Ascending aorta (tissue), 2 donors: Measurements from ENCODE around the gene SCML1. TPM values are rescaled to one million over a fixed set of nuclear protein-coding genes. Genes with fewer than 3 reads are reported as not detected.

Experiments
- DNase-seq, 2 donors: peaks; one replicate each; pipeline ENCODE4 v3.0.0-alpha.2; 2019; ENCODE audit warnings: low spot score in 2 of 2
- H3K27ac ChIP-seq, 2 donors: fragments of 200-600 bp; sonication (generic); one replicate each; pipeline ENCODE4 v1.5.1; 2016 to 2017; ENCODE audit warnings: mild to moderate bottlenecking in 1 of 2
- H3K27me3 ChIP-seq: fragments of 200-600 bp; sonication (generic); one replicate; pipeline ENCODE4 v1.5.1; 2017
- H3K36me3 ChIP-seq, 2 donors: fragments of 200-600 bp; sonication (generic); one replicate each; pipeline ENCODE4 v1.5.1; 2016
- H3K4me1 ChIP-seq, 2 donors: fragments of 200-600 bp; sonication (generic); one replicate each; pipeline ENCODE4 v1.5.1; 2016 to 2017; ENCODE audit warnings: mild to moderate bottlenecking in 1 of 2
- H3K4me3 ChIP-seq, 2 donors: fragments of 200-600 bp; sonication (generic); one replicate each; pipeline ENCODE4 v1.5.1; 2016 to 2017; ENCODE audit warnings: mild to moderate bottlenecking in 1 of 2
- H3K9me3 ChIP-seq, 2 donors: fragments of 200-600 bp; sonication (generic); one replicate each; pipeline ENCODE4 v1.5.1; 2016
- CTCF ChIP-seq, 3 experiments: fragments of 200-600 bp in 2 of 3; fragments of 450-650 bp in 1 of 3; sonication (generic) in 2 of 3; IDR thresholded peaks; one replicate each; pipeline ENCODE4 v1.5.1; 2016 to 2019; ENCODE audit warnings: antibody characterized with exemption in 3 of 3, mild to moderate bottlenecking in 1 of 3, moderate library complexity in 1 of 3
- intact Hi-C: fragments of 100-400 bp; cut with DNase I; formaldehyde crosslinking; loops from one replicate; pipeline ENCODE4 v1.15.1; 2023
- total RNA-seq: library from RNA; depleted of rRNA; stranded (reverse); fragments of >200 nt; gene quantifications from one replicate; pipeline ENCODE4 v1.1.0, GENCODE V29; 2016

Gene SCML1
- total RNA-seq, 1 donor from 2014 or later, result 5.7 TPM

- intact Hi-C loops, result no loop called here
- Histone ChIP-seq H3K4me3 (no peak overlapping the region), H3K9me3 (no peaks in the 10 kb centered on the region), H3K27me3 (no peaks in the 10 kb centered on the region), H3K4me1 (no peaks in the 10 kb centered on the region), H3K36me3 (peaks cover 0 to 9% of the 10 kb centered on the region in 2 donors), H3K27ac (no peak overlapping the region)
- no peak for DNase-seq
- no peak for TF ChIP-seq CTCF (IDR thresholded peaks at IDR 0.05)
Measured at GRCh38 chrX:17747692-17748091, 10.4 kb downstream of the SCML1 start.

- intact Hi-C loops, result no loop called here
Measured at GRCh38 chrX:17748684-17749083, 11.4 kb downstream of the SCML1 start.

GRCh38 chrX:17750436-17750835, 13.1 kb downstream of the SCML1 start:
- no peak for DNase-seq
- Histone ChIP-seq H3K36me3 (peaks cover 0 to 9% of the 10 kb centered on the region in 2 donors), H3K4me1 (no peaks in the 10 kb centered on the region), H3K27me3 (no peaks in the 10 kb centered on the region), H3K9me3 (no peaks in the 10 kb centered on the region), H3K4me3 (no peak overlapping the region), H3K27ac (no peak overlapping the region)
- no peak for TF ChIP-seq CTCF (IDR thresholded peaks at IDR 0.05)
- intact Hi-C loops, result no loop called here

More at GRCh38 chrX:17748684-17749083, 11.4 kb downstream of the SCML1 start:
- Histone ChIP-seq H3K36me3 (peaks cover 0 to 9% of the 10 kb centered on the region in 2 donors), H3K9me3 (no peaks in the 10 kb centered on the region), H3K27ac (no peak overlapping the region), H3K27me3 (no peaks in the 10 kb centered on the region), H3K4me1 (no peaks in the 10 kb centered on the region), H3K4me3 (no peak overlapping the region)
- DNase-seq, result no peak
- TF ChIP-seq CTCF (IDR thresholded peaks at IDR 0.05), result no peak

GRCh38 chrX:17758382-17758781, 21.1 kb downstream of the SCML1 start:
- no peak overlapping the region for H3K27ac ChIP-seq
- H3K4me3 ChIP-seq, result no peak overlapping the region
- intact Hi-C loops, result no loop called here
- no peaks in the 10 kb centered on the region for H3K4me1 ChIP-seq
- no peaks in the 10 kb centered on the region for H3K9me3 ChIP-seq
- no peaks in the 10 kb centered on the region for H3K27me3 ChIP-seq
- H3K36me3 ChIP-seq, result no peaks in the 10 kb centered on the region
- no peak for TF ChIP-seq CTCF (IDR thresholded peaks at IDR 0.05)
- no peak for DNase-seq

GRCh38 chrX:17759990-17760389, 22.7 kb downstream of the SCML1 start:
- DNase-seq, result no peak
- Histone ChIP-seq H3K27me3 (no peaks in the 10 kb centered on the region), H3K27ac (no peak overlapping the region), H3K4me3 (no peak overlapping the region), H3K36me3 (no peaks in the 10 kb centered on the region), H3K9me3 (no peaks in the 10 kb centered on the region), H3K4me1 (no peaks in the 10 kb centered on the region)
- TF ChIP-seq CTCF (IDR thresholded peaks at IDR 0.05), result no peak
- intact Hi-C loops, result no loop called here

- DNase-seq, result no peak
- intact Hi-C loops, result no loop called here
- Histone ChIP-seq H3K9me3 (no peaks in the 10 kb centered on the region), H3K4me1 (no peaks in the 10 kb centered on the region), H3K27me3 (no peaks in the 10 kb centered on the region), H3K4me3 (no peak overlapping the region), H3K27ac (no peak overlapping the region), H3K36me3 (no peaks in the 10 kb centered on the region)
- no peak for TF ChIP-seq CTCF (IDR thresholded peaks at IDR 0.05)
Measured at GRCh38 chrX:17767734-17768133, 30.4 kb downstream of the SCML1 start.
